ENCODE results near the gene PKP2. TPM values are rescaled to one million over a fixed set of nuclear protein-coding genes. Genes with fewer than 3 reads are reported as not detected.

PKP2 gene
- total RNA-seq, 5 donors from 2014 or later (not counting 1 experiment from before 2014, with no cell fraction given), result 0.45 to 1.3 (median 0.93) TPM

DNA sequence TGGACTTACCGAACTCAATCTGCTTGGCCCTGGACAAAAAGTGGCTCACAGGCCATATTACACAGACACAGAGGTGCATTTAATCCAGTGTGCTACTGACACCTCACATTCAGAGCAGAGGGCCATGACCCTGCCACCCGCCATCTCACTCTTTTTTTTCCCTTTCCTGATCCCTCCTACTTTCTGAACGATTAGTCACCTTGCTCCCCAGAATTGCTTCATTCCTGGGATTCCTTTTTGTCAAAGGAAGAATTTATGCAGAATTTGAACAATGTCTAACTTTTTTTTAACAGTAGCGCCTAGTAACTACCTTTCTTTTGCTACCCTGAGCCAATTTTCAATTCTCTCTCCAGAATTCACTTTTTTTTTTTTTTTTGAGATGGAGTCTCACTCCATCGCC is 4.6 kb downstream of the PKP2 start:
- Histone ChIP-seq H3K4me1 (ENCODE audit: control insufficient read depth in 1 of 2, extremely low read depth in 1 of 2, insufficient read depth in 2 of 2, low read length in 2 of 2) (peaks cover 7 to 10% of the 10 kb centered on the region in 2 experiments), H3K27ac (ENCODE audit: low read length) (no peak overlapping the region), H3K4me3 (ENCODE audit: control insufficient read depth in 1 of 2, extremely low read depth in 1 of 2, low read length in 1 of 2) (no peak overlapping the region), H3K36me3 (ENCODE audit: control insufficient read depth in 2 of 2, extremely low read depth in 1 of 2, insufficient read depth in 1 of 2, low read length in 1 of 2) (no peaks in the 10 kb centered on the region), H3K9me3 (no peaks in the 10 kb centered on the region), H3K27me3 (replicated peaks in 1 of 2; ENCODE audit: control insufficient read depth in 2 of 2, extremely low read depth in 1 of 2, insufficient read depth in 2 of 2, low read length in 1 of 2) (peaks cover 0 to 11% of the 10 kb centered on the region in 2 experiments)
- Mint-ChIP-seq H3K4me3 (no peak overlapping the region), H3K27me3 (peaks cover 30% of the 10 kb centered on the region in 2 donors), H3K36me3 (no peaks in the 10 kb centered on the region), H3K9me3 (no peaks in the 10 kb centered on the region), H3K27ac (no peak overlapping the region), H3K4me1 (peaks cover 14 to 23% (median 18%) of the 10 kb centered on the region in 3 donors)
- ChIA-PET POLR2A (no interaction called here), CTCF (no interaction called here)
- WGBS (ENCODE audit: insufficient coverage), result 67% methylated on average over 3 of the region's 5 CpGs
- DNase-seq, result no peak
- no peak for ATAC-seq (replicated peaks in 1 of 4)

DNA sequence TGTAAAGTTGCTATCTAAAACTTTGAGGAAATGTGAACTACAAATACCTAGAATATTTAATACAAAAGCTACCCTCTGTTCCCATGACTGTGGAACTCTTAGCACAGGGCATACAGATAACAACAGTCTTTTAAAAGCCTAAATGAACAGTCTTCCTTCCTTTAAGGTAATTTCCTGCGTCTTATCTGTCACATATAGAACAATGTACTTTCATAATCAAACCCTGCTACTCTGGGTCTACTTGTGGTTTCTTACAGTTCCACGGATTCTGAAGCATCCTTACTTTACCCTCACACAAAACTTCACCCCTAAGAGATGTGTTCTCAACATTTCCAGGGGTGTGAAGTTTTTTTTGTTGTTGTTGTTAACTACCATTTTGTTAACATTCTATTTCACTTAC is 5.1 kb downstream of the PKP2 start:
- no peak for ATAC-seq (replicated peaks in 1 of 4)
- H3K27ac ChIP-seq (ENCODE audit: low read length), result no peak overlapping the region
- H3K4me3 Mint-ChIP-seq, result no peak overlapping the region
- H3K27ac Mint-ChIP-seq, result no peak overlapping the region
- DNase-seq, result no peak
- no peaks in the 10 kb centered on the region for H3K36me3 ChIP-seq (ENCODE audit: control insufficient read depth in 2 of 2, extremely low read depth in 1 of 2, insufficient read depth in 1 of 2, low read length in 1 of 2)
- H3K27me3 Mint-ChIP-seq, result peaks cover 30% of the 10 kb centered on the region in 2 donors
- H3K4me3 ChIP-seq (ENCODE audit: control insufficient read depth in 1 of 2, extremely low read depth in 1 of 2, low read length in 1 of 2), result no peak overlapping the region
- ChIA-PET CTCF (no interaction called here), POLR2A (no interaction called here)
- no peaks in the 10 kb centered on the region for H3K9me3 ChIP-seq
- H3K27me3 ChIP-seq (replicated peaks in 1 of 2; ENCODE audit: control insufficient read depth in 2 of 2, extremely low read depth in 1 of 2, insufficient read depth in 2 of 2, low read length in 1 of 2), result peaks cover 0 to 10% of the 10 kb centered on the region in 2 experiments
- H3K9me3 Mint-ChIP-seq, result no peaks in the 10 kb centered on the region
- H3K36me3 Mint-ChIP-seq, result no peaks in the 10 kb centered on the region
- H3K4me1 Mint-ChIP-seq, result peaks cover 14 to 23% (median 18%) of the 10 kb centered on the region in 3 donors
- peaks cover 7 to 9% of the 10 kb centered on the region in 2 experiments for H3K4me1 ChIP-seq (ENCODE audit: control insufficient read depth in 1 of 2, extremely low read depth in 1 of 2, insufficient read depth in 2 of 2, low read length in 2 of 2)
- no CpG with 5 or more reads among the region's 2 CpGs for WGBS (ENCODE audit: insufficient coverage)

- H3K36me3 Mint-ChIP-seq, result no peaks in the 10 kb centered on the region
These were observed 7.4 kb downstream of the PKP2 start for GRCh38 chr12:32889011-32889760.

GRCh38 chr12:32887058-32887457 is 9.5 kb downstream of the PKP2 start:
- WGBS (ENCODE audit: insufficient coverage), result 100% methylated on average over 2 of the region's 3 CpGs
- Histone ChIP-seq H3K27ac (ENCODE audit: low read length) (no peak overlapping the region), H3K27me3 (replicated peaks in 1 of 2; ENCODE audit: control insufficient read depth in 2 of 2, extremely low read depth in 1 of 2, insufficient read depth in 2 of 2, low read length in 1 of 2) (peaks cover 0 to 3% of the 10 kb centered on the region in 2 experiments), H3K9me3 (no peaks in the 10 kb centered on the region), H3K4me1 (ENCODE audit: control insufficient read depth in 1 of 2, extremely low read depth in 1 of 2, insufficient read depth in 2 of 2, low read length in 2 of 2) (peaks cover 0 to 4% of the 10 kb centered on the region in 2 experiments), H3K36me3 (ENCODE audit: control insufficient read depth in 2 of 2, extremely low read depth in 1 of 2, insufficient read depth in 1 of 2, low read length in 1 of 2) (no peaks in the 10 kb centered on the region), H3K4me3 (ENCODE audit: control insufficient read depth in 1 of 2, extremely low read depth in 1 of 2, low read length in 1 of 2) (no peak overlapping the region)
- DNase-seq, result no peak
- Mint-ChIP-seq H3K27me3 (peaks cover 4 to 6% of the 10 kb centered on the region in 2 donors), H3K4me1 (no peaks in the 10 kb centered on the region), H3K9me3 (no peaks in the 10 kb centered on the region), H3K4me3 (no peak overlapping the region), H3K36me3 (no peaks in the 10 kb centered on the region), H3K27ac (no peak overlapping the region)
- ATAC-seq (replicated peaks in 1 of 4), result no peak
- CTCF ChIA-PET, result no interaction called here
- POLR2A ChIA-PET, result no interaction called here

More at GRCh38 chr12:32889011-32889760, 7.4 kb downstream of the PKP2 start:
- no peak for DNase-seq
- H3K9me3 Mint-ChIP-seq, result no peaks in the 10 kb centered on the region
- H3K36me3 ChIP-seq (ENCODE audit: control insufficient read depth in 2 of 2, extremely low read depth in 1 of 2, insufficient read depth in 1 of 2, low read length in 1 of 2), result no peaks in the 10 kb centered on the region
- ChIA-PET CTCF (interaction anchor here in 1 of 2 donors (0.7 kb wide), 1 partner anchor 428 kb away, joined by 5 read pairs; no protein-coding TSS in a partner anchor), POLR2A (no interaction called here)
- WGBS (ENCODE audit: insufficient coverage), result 100% methylated on average over 2 of the region's 5 CpGs
- H3K9me3 ChIP-seq, result no peaks in the 10 kb centered on the region
- H3K27ac Mint-ChIP-seq, result no peak overlapping the region
- H3K4me1 ChIP-seq (ENCODE audit: control insufficient read depth in 1 of 2, extremely low read depth in 1 of 2, insufficient read depth in 2 of 2, low read length in 2 of 2), result peaks cover 0 to 7% of the 10 kb centered on the region in 2 experiments
- no peak for ATAC-seq (replicated peaks in 1 of 4)
- no peak overlapping the region for H3K4me3 Mint-ChIP-seq
- H3K4me3 ChIP-seq (ENCODE audit: control insufficient read depth in 1 of 2, extremely low read depth in 1 of 2, low read length in 1 of 2), result no peak overlapping the region
- H3K27me3 Mint-ChIP-seq, result peaks cover 15% of the 10 kb centered on the region in 2 donors
- H3K4me1 Mint-ChIP-seq, result peaks cover 4 to 8% (median 6%) of the 10 kb centered on the region in 3 donors
- H3K27me3 ChIP-seq (replicated peaks in 1 of 2; ENCODE audit: control insufficient read depth in 2 of 2, extremely low read depth in 1 of 2, insufficient read depth in 2 of 2, low read length in 1 of 2), result peaks cover 0 to 3% of the 10 kb centered on the region in 2 experiments
- no peak overlapping the region for H3K27ac ChIP-seq (ENCODE audit: low read length)

DNA sequence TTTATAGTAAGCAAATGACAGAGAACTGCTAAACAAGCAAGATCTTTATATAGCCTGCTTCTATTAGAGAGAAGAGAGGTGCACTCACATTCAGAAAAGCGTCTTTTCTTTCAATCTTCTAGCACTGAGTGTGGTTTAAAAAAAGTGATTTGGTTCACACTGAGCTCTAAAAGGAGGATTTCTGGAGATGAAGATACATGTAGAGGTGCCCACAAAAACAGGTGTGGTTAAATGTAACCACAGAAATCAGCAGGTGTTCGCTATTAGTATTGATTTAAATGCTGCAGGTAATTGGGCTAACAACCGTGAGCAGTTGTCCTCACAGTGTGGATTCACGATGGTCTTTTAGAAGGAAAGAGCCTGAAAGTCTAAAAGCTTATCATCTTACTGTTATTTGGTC is 10.7 kb downstream of the PKP2 start:
- Mint-ChIP-seq H3K27me3 (peaks cover 0 to 6% of the 10 kb centered on the region in 2 donors), H3K36me3 (no peaks in the 10 kb centered on the region)
- CTCF ChIA-PET, result no interaction called here

DNA sequence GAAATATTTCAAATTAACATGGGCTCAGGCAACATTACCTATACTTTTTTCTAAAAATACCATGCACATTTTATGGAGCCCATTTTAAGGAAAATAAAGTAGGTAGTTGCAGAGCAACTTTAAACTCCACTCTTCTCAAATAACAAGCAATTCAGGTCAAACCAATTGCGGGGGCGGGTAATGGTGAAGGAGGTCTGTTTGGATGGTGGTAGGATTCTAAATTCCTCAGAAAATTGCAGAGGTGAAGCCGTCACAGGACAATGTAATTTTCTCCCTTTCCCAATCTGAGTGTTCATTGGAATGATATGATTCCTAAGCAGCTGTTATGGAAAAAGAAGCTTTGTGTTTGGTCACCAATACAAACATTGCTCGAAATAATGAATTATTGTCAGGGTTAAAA is 11.6 kb downstream of the PKP2 start:
- Mint-ChIP-seq H3K27me3 (peaks cover 0 to 6% of the 10 kb centered on the region in 2 donors), H3K4me3 (no peak overlapping the region), H3K27ac (no peak overlapping the region), H3K9me3 (no peaks in the 10 kb centered on the region), H3K36me3 (no peaks in the 10 kb centered on the region), H3K4me1 (no peaks in the 10 kb centered on the region)
- ChIA-PET CTCF (interaction anchor here in 1 of 2 donors (0.6 kb wide), 1 partner anchor 1374 kb away, joined by 3 read pairs; no protein-coding TSS in a partner anchor), POLR2A (no interaction called here)
- H3K36me3 ChIP-seq (ENCODE audit: control insufficient read depth in 2 of 2, extremely low read depth in 1 of 2, insufficient read depth in 1 of 2, low read length in 1 of 2), result no peaks in the 10 kb centered on the region
- H3K4me1 ChIP-seq (ENCODE audit: control insufficient read depth in 1 of 2, extremely low read depth in 1 of 2, insufficient read depth in 2 of 2, low read length in 2 of 2), result no peaks in the 10 kb centered on the region
- WGBS (ENCODE audit: insufficient coverage), result no CpG with 5 or more reads among the region's 4 CpGs
- H3K9me3 ChIP-seq, result no peaks in the 10 kb centered on the region
- peaks cover 0 to 3% of the 10 kb centered on the region in 2 experiments for H3K27me3 ChIP-seq (replicated peaks in 1 of 2; ENCODE audit: control insufficient read depth in 2 of 2, extremely low read depth in 1 of 2, insufficient read depth in 2 of 2, low read length in 1 of 2)
- no peak overlapping the region for H3K27ac ChIP-seq (ENCODE audit: low read length)
- no peak for DNase-seq
- no peak overlapping the region for H3K4me3 ChIP-seq (ENCODE audit: control insufficient read depth in 1 of 2, extremely low read depth in 1 of 2, low read length in 1 of 2)
- ATAC-seq (replicated peaks in 1 of 4), result no peak

More for the DNA sequence above, 10.7 kb downstream of the PKP2 start:
- Histone ChIP-seq H3K4me1 (ENCODE audit: control insufficient read depth in 1 of 2, extremely low read depth in 1 of 2, insufficient read depth in 2 of 2, low read length in 2 of 2) (no peaks in the 10 kb centered on the region), H3K9me3 (no peaks in the 10 kb centered on the region), H3K27me3 (replicated peaks in 1 of 2; ENCODE audit: control insufficient read depth in 2 of 2, extremely low read depth in 1 of 2, insufficient read depth in 2 of 2, low read length in 1 of 2) (peaks cover 0 to 3% of the 10 kb centered on the region in 2 experiments), H3K4me3 (ENCODE audit: control insufficient read depth in 1 of 2, extremely low read depth in 1 of 2, low read length in 1 of 2) (no peak overlapping the region), H3K27ac (ENCODE audit: low read length) (no peak overlapping the region), H3K36me3 (ENCODE audit: control insufficient read depth in 2 of 2, extremely low read depth in 1 of 2, insufficient read depth in 1 of 2, low read length in 1 of 2) (no peaks in the 10 kb centered on the region)
- Mint-ChIP-seq H3K4me3 (no peak overlapping the region), H3K27ac (no peak overlapping the region), H3K9me3 (no peaks in the 10 kb centered on the region), H3K4me1 (no peaks in the 10 kb centered on the region)
- DNase-seq (no peak), ATAC-seq (replicated peaks in 1 of 4) (no peak)
- POLR2A ChIA-PET, result no interaction called here
- 35% methylated on average over 2 of the region's 4 CpGs for WGBS (ENCODE audit: insufficient coverage)

Measured in T-cell (primary cell).